Measurements from ENCODE around the gene RLF.

DNA sequence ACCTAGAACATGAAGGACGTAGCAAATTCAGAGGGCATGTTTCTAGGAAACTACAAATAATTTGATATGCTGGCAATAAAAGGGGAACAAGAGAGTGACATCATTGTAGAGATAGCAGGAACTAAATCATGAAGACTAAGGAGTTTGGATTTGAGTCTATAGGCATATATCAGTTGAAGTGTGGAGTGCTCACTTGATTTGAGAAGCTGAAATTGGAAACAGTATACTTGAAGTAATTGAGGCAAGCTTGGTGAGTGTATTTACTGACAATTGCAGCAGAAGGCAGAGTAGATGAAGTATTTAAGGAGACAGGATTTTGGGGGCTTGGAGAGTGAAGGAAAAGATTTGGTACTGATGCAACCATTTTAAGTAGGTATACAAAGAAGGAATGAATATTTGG, 80.2 kb downstream of the RLF start:
- TF ChIP-seq, protein P1, sequence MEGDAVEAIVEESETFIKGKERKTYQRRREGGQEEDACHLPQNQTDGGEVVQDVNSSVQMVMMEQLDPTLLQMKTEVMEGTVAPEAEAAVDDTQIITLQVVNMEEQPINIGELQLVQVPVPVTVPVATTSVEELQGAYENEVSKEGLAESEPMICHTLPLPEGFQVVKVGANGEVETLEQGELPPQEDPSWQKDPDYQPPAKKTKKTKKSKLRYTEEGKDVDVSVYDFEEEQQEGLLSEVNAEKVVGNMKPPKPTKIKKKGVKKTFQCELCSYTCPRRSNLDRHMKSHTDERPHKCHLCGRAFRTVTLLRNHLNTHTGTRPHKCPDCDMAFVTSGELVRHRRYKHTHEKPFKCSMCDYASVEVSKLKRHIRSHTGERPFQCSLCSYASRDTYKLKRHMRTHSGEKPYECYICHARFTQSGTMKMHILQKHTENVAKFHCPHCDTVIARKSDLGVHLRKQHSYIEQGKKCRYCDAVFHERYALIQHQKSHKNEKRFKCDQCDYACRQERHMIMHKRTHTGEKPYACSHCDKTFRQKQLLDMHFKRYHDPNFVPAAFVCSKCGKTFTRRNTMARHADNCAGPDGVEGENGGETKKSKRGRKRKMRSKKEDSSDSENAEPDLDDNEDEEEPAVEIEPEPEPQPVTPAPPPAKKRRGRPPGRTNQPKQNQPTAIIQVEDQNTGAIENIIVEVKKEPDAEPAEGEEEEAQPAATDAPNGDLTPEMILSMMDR (IDR thresholded peaks at IDR 0.05; ENCODE audit: borderline replicate concordance, extremely low read depth, low read length, poor library complexity, severe bottlenecking): no peak
- no peak for TF ChIP-seq EZH2 (IDR thresholded peaks at IDR 0.05; ENCODE audit: borderline replicate concordance, low read depth, low read length, severe bottlenecking)

Measured in DND-41 (cell line).